Measurements from ENCODE around the gene VSTM2B.

Gene VSTM2B

DNA sequence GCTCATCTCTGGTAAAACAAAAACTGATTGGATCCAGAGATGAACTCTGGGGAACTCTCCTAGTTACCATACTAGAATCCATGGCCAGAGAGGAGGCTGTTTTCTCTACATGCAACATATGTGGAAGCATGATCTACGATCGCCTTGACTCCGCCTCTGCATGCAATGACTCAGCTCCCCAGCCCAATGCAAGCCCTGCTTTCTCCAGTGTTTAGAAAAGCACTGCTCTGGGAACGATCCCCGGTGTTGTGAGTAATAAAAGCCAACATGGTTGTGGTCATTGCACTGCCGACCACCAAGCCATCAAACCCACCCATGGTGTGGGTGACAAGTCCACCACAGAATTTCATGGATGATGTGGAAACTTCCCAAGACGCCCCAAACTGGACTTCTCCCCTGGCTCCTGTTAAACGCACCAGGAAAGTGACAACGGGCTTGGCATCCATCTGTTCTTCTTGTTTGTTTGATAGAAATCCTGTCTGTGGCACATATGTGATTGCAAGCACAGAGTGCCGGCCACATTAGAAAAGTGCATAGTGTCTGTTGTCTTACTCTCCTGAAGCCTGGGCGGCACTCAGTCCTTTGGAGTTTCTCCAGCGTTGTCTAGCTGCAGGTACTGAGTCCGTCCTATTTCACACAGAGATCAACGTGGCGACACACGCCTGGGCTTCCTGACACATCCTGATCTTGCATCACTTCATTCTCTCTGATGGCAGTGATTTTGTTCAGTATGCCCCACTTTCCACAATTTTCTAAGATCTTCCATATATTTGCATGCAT, 36.4 kb upstream of the VSTM2B start:
- H3K27me3 ChIP-seq (ENCODE audit: insufficient read depth, poor library complexity, severe bottlenecking): peaks cover 4% of the 10 kb centered on the region
- H3K4me1 ChIP-seq (ENCODE audit: insufficient read depth, poor library complexity, severe bottlenecking): no peaks in the 10 kb centered on the region
- ATAC-seq (ENCODE audit: low read depth) (no peak), DNase-seq (ENCODE audit: low spot score) (no peak)
- H3K36me3 ChIP-seq (ENCODE audit: low read depth): no peaks in the 10 kb centered on the region
- H3K9me3 ChIP-seq (ENCODE audit: severe bottlenecking): no peaks in the 10 kb centered on the region
- TF ChIP-seq, protein P1, sequence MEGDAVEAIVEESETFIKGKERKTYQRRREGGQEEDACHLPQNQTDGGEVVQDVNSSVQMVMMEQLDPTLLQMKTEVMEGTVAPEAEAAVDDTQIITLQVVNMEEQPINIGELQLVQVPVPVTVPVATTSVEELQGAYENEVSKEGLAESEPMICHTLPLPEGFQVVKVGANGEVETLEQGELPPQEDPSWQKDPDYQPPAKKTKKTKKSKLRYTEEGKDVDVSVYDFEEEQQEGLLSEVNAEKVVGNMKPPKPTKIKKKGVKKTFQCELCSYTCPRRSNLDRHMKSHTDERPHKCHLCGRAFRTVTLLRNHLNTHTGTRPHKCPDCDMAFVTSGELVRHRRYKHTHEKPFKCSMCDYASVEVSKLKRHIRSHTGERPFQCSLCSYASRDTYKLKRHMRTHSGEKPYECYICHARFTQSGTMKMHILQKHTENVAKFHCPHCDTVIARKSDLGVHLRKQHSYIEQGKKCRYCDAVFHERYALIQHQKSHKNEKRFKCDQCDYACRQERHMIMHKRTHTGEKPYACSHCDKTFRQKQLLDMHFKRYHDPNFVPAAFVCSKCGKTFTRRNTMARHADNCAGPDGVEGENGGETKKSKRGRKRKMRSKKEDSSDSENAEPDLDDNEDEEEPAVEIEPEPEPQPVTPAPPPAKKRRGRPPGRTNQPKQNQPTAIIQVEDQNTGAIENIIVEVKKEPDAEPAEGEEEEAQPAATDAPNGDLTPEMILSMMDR (IDR thresholded peaks at IDR 0.05; ENCODE audit: poor library complexity, severe bottlenecking): no peak
- H3K27ac ChIP-seq (ENCODE audit: poor library complexity, severe bottlenecking): no peak overlapping the region
- H3K4me3 ChIP-seq (ENCODE audit: severe bottlenecking): no peak overlapping the region

DNA sequence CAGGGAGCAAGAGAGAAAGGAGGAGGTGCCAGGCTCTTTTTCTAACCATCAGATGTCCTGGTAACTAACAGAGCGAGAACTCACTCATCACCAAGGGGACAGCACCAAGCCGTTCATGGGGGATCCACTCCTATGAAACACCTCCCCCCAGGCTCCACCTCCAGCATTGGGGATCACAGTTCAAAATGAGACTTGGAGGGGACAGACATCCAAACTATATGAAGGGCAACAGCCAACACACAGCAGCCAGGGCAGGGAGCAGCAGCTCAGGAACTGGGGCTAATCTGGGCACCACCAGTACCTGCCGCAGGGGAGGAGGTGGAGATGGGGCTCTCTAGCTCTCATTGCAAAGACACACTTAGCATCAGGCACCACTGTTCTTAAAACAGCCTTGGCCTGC, 34.3 kb upstream of the VSTM2B start:
- Histone ChIP-seq H3K27ac (ENCODE audit: poor library complexity, severe bottlenecking) (no peak overlapping the region), H3K9me3 (ENCODE audit: severe bottlenecking) (no peaks in the 10 kb centered on the region), H3K36me3 (ENCODE audit: low read depth) (no peaks in the 10 kb centered on the region), H3K4me3 (ENCODE audit: severe bottlenecking) (no peak overlapping the region), H3K27me3 (ENCODE audit: insufficient read depth, poor library complexity, severe bottlenecking) (peaks cover 4% of the 10 kb centered on the region), H3K4me1 (ENCODE audit: insufficient read depth, poor library complexity, severe bottlenecking) (no peaks in the 10 kb centered on the region)
- DNase-seq (ENCODE audit: low spot score) (no peak), ATAC-seq (ENCODE audit: low read depth) (no peak)
- TF ChIP-seq, protein P1 (IDR thresholded peaks at IDR 0.05; ENCODE audit: poor library complexity, severe bottlenecking): no peak

DNA sequence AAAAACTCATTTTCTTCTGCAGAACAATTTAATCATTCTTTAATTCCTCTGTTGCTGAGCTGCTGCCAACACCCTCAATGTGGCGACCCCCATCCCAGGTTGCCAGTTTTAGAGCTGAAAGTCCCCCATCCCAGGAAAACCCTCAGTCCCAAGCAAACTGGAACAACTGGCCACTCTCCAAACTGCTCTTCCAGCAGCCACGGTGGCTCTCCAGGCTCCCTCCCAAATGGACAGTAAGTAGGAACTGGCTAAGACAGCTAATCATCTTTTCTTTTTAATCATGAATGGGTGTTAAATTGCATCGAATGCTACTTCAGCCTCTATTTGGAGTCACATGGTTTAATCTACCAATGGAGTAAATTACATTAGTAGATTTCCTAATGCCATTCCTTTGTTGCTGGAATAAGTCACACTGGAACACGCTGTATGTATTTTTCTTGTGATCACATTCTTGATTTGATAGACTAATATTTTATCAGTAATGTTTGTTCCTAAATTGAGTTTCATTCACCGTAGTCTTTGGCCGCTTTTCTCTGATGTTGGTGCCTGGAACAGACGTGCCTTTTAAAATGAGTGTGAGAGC, 33.7 kb upstream of the VSTM2B start:
- Histone ChIP-seq H3K27ac (ENCODE audit: poor library complexity, severe bottlenecking) (no peak overlapping the region), H3K4me1 (ENCODE audit: insufficient read depth, poor library complexity, severe bottlenecking) (no peaks in the 10 kb centered on the region), H3K27me3 (ENCODE audit: insufficient read depth, poor library complexity, severe bottlenecking) (peaks cover 4% of the 10 kb centered on the region), H3K9me3 (ENCODE audit: severe bottlenecking) (no peaks in the 10 kb centered on the region), H3K36me3 (ENCODE audit: low read depth) (no peaks in the 10 kb centered on the region), H3K4me3 (ENCODE audit: severe bottlenecking) (no peak overlapping the region)
- DNase-seq (ENCODE audit: low spot score): no peak
- no peak for ATAC-seq (ENCODE audit: low read depth)
- TF ChIP-seq, protein P1 (IDR thresholded peaks at IDR 0.05; ENCODE audit: poor library complexity, severe bottlenecking): no peak

DNA sequence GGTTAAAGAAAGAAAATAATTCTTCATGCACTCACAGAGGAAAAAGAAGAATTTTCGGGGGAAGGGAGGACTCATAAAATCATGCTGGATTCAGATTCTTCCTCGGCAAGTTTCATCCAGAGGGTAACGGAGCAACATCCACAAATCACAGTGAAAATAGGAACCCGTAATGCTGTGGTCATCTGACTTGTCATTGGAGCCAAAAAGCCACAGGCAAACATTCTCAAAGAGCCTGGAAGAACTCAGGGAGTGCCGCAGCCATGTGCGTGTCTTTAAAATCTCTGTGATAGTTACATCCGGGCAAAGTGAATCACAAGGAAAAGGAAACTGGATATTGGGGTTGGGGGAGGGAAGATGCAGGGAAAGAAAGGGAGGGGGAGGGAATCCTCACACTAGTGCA, 33.0 kb upstream of the VSTM2B start:
- DNase-seq (ENCODE audit: low spot score) (no peak), ATAC-seq (ENCODE audit: low read depth) (peak; percentile 53; the same call in 2 of the 3 replicates)
- Histone ChIP-seq H3K9me3 (ENCODE audit: severe bottlenecking) (no peaks in the 10 kb centered on the region), H3K36me3 (ENCODE audit: low read depth) (no peaks in the 10 kb centered on the region), H3K4me1 (ENCODE audit: insufficient read depth, poor library complexity, severe bottlenecking) (no peaks in the 10 kb centered on the region), H3K27me3 (ENCODE audit: insufficient read depth, poor library complexity, severe bottlenecking) (peaks cover 4% of the 10 kb centered on the region), H3K4me3 (ENCODE audit: severe bottlenecking) (no peak overlapping the region), H3K27ac (ENCODE audit: poor library complexity, severe bottlenecking) (no peak overlapping the region)
- TF ChIP-seq, protein P1 (IDR thresholded peaks at IDR 0.05; ENCODE audit: poor library complexity, severe bottlenecking): no peak

DNA sequence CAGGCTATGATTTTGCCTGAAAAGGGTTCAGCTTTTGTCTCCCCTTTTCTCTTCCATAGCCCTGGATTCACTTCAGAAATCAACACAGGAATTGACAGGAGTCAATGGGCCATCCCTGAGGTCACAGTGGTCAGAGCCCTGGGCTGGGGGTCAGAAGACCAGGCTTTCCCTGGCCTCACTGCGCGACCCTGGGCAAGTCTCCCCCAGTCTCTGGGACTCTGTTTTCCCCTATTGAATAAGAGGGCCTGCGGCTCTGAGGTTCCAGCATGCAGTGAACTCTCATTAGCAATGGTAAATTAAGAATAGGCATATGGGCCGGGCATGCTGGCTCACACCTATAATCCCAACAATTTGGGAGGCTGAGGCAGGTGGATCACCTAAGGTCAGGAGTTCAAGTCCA, 30.7 kb upstream of the VSTM2B start:
- H3K27me3 ChIP-seq (ENCODE audit: insufficient read depth, poor library complexity, severe bottlenecking): peaks cover 4% of the 10 kb centered on the region
- TF ChIP-seq, protein P1 (IDR thresholded peaks at IDR 0.05; ENCODE audit: poor library complexity, severe bottlenecking): no peak
- DNase-seq (ENCODE audit: low spot score) (no peak), ATAC-seq (ENCODE audit: low read depth) (no peak)
- H3K27ac ChIP-seq (ENCODE audit: poor library complexity, severe bottlenecking): no peak overlapping the region
- no peaks in the 10 kb centered on the region for H3K9me3 ChIP-seq (ENCODE audit: severe bottlenecking)
- no peak overlapping the region for H3K4me3 ChIP-seq (ENCODE audit: severe bottlenecking)
- H3K36me3 ChIP-seq (ENCODE audit: low read depth): no peaks in the 10 kb centered on the region
- H3K4me1 ChIP-seq (ENCODE audit: insufficient read depth, poor library complexity, severe bottlenecking): no peaks in the 10 kb centered on the region

Measured in RWPE2 (cell line).